Liver (tissue), 3 donors: Measurements from ENCODE around the gene TMEM89.

Source experiments
- GABPA ChIP-seq, 2 donors: IDR thresholded peaks in 1 of 2; conservative IDR thresholded peaks in 1 of 2; 2 replicates each; pipeline ENCODE4 v1.6.1; 2016; ENCODE audit warnings: antibody characterized with exemption in 2 of 2, mild to moderate bottlenecking in 1 of 2, moderate library complexity in 1 of 2
- MAX ChIP-seq: IDR thresholded peaks from 2 replicates; pipeline ENCODE4 v1.6.1; 2016; ENCODE audit warnings: antibody characterized with exemption
- RAD21 ChIP-seq, 2 donors: IDR thresholded peaks; 2 replicates each; pipeline ENCODE4 v1.6.1; 2016; ENCODE audit warnings: antibody characterized with exemption in 2 of 2, mild to moderate bottlenecking in 2 of 2
- REST ChIP-seq: IDR thresholded peaks from 2 replicates; pipeline ENCODE4 v1.6.1; 2016; ENCODE audit warnings: antibody characterized with exemption, mild to moderate bottlenecking
- TF ChIP-seq, protein P1 (sequence below): fragments of 150-350 bp; IDR thresholded peaks from 2 replicates; pipeline ENCODE4 v1.5.1; 2017; ENCODE audit warnings: improper control_type of control experiment, low read depth, low read length; ENCODE audit not compliant: missing input control
- donor health status: healthy.
- donor health status: healthy.

GRCh38 chr3:48596157-48596556 is 25.4 kb downstream of the TMEM89 start:
- TF ChIP-seq, protein P1, sequence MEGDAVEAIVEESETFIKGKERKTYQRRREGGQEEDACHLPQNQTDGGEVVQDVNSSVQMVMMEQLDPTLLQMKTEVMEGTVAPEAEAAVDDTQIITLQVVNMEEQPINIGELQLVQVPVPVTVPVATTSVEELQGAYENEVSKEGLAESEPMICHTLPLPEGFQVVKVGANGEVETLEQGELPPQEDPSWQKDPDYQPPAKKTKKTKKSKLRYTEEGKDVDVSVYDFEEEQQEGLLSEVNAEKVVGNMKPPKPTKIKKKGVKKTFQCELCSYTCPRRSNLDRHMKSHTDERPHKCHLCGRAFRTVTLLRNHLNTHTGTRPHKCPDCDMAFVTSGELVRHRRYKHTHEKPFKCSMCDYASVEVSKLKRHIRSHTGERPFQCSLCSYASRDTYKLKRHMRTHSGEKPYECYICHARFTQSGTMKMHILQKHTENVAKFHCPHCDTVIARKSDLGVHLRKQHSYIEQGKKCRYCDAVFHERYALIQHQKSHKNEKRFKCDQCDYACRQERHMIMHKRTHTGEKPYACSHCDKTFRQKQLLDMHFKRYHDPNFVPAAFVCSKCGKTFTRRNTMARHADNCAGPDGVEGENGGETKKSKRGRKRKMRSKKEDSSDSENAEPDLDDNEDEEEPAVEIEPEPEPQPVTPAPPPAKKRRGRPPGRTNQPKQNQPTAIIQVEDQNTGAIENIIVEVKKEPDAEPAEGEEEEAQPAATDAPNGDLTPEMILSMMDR = no peak
- TF ChIP-seq RAD21 (IDR thresholded peaks at IDR 0.05) (no peak), REST (no peak), MAX (no peak), GABPA (IDR thresholded peaks at IDR 0.05 in 1 of 2, conservative IDR thresholded peaks at IDR 0.05 in 1 of 2) (no peak)
